ENCODE results near the gene ARHGAP44. TPM values are rescaled to one million over a fixed set of nuclear protein-coding genes. Genes with fewer than 3 reads are reported as not detected.

ARHGAP44 gene
- total and polyA plus RNA-seq, 9 of the 15 experiments (the other 6 are each of a cell fraction or from before 2014, with no cell fraction given) = 0.01 to 0.68 (median 0.07) TPM; not detected in 1

DNA sequence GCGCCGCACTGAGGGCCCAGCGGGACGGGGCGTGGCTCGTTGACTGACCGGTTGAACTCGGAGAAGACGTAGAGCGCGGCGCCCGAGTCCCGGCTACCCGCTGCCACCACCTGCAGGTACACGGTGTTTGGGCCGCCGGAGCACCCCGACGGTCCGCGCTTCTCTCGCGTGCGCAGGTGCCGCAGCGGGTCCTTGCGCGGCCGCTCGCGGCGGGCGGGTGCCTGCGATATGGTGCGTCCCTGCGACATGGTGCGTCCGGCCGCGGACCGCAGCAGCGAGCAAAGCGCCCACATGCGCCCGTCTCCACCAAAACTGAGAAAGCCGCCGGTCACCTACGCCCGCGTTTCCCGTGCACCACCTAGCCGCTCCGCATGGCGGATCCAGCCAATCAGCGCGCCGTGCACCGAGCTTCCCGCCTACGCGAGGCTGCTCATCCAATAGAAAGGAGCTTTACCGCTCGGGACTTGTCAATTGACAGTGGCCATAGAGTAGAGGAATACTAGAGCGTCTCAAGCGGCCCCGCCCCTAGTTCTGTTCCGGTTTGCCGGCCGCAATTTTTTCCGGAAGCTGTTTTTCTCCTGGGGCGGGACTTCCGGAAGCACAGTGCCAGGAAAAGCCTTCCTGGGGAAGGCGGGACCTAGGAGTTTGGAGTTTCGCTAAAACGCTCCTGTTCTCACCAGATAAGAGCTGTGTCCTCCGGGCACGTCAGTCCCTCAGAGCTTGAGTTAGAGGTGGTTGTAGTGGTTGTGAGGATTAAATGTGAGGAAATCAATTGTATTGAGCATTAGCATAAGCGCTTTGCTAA is 228.6 kb downstream of the ARHGAP44 start, which contains the start of gene ELAC2 (continued):
- TF ChIP-seq NEUROD1 (IDR thresholded peaks at IDR 0.05; ENCODE audit: borderline replicate concordance, low read depth, low read length, partially characterized antibody) (peak; percentile 74), TAF9B (IDR thresholded peaks at IDR 0.05; ENCODE audit: partially characterized antibody) (peak; percentile 41), U2AF1 (optimal IDR thresholded peaks at IDR 0.05; ENCODE audit: low read depth, low read length) (peak; percentile 53), ARID4B (CRISPR knock-in tag; IDR thresholded peaks at IDR 0.05) (peak; percentile 56; the same call in 1 of the 2 replicates), NBN (IDR thresholded peaks at IDR 0.05; ENCODE audit: low read depth) (0 out of 2 replicates have a peak, but pooled peaks have one; percentile 68), KHSRP (IDR thresholded peaks at IDR 0.05) (no peak), IRF2 (CRISPR knock-in tag; IDR thresholded peaks at IDR 0.05) (no peak), KLF13 (tag; IDR thresholded peaks at IDR 0.05; ENCODE audit: borderline replicate concordance, low read depth) (0 out of 2 replicates have a peak, but pooled peaks have one; percentile 19), CREM (IDR thresholded peaks at IDR 0.05; ENCODE audit: low read depth) (peak; percentile 51), SRSF1 (IDR thresholded peaks at IDR 0.05; ENCODE audit: low read depth, low read length) (no peak), DIDO1 (tag; IDR thresholded peaks at IDR 0.05; ENCODE audit: low read depth) (no peak), TCFL5 (CRISPR knock-in tag; conservative IDR thresholded peaks at IDR 0.05) (no peak), HNRNPLL (IDR thresholded peaks at IDR 0.05; ENCODE audit: low read depth, low read length, poor library complexity, severe bottlenecking) (peak; percentile 74), SNIP1 (IDR thresholded peaks at IDR 0.05; ENCODE audit: low read depth) (peak; percentile 67; the same call in 1 of the 2 replicates), NCOA1 (IDR thresholded peaks at IDR 0.05; ENCODE audit: low read depth) (no peak)
- TF ChIP-seq, protein P1, sequence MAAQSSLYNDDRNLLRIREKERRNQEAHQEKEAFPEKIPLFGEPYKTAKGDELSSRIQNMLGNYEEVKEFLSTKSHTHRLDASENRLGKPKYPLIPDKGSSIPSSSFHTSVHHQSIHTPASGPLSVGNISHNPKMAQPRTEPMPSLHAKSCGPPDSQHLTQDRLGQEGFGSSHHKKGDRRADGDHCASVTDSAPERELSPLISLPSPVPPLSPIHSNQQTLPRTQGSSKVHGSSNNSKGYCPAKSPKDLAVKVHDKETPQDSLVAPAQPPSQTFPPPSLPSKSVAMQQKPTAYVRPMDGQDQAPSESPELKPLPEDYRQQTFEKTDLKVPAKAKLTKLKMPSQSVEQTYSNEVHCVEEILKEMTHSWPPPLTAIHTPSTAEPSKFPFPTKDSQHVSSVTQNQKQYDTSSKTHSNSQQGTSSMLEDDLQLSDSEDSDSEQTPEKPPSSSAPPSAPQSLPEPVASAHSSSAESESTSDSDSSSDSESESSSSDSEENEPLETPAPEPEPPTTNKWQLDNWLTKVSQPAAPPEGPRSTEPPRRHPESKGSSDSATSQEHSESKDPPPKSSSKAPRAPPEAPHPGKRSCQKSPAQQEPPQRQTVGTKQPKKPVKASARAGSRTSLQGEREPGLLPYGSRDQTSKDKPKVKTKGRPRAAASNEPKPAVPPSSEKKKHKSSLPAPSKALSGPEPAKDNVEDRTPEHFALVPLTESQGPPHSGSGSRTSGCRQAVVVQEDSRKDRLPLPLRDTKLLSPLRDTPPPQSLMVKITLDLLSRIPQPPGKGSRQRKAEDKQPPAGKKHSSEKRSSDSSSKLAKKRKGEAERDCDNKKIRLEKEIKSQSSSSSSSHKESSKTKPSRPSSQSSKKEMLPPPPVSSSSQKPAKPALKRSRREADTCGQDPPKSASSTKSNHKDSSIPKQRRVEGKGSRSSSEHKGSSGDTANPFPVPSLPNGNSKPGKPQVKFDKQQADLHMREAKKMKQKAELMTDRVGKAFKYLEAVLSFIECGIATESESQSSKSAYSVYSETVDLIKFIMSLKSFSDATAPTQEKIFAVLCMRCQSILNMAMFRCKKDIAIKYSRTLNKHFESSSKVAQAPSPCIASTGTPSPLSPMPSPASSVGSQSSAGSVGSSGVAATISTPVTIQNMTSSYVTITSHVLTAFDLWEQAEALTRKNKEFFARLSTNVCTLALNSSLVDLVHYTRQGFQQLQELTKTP (IDR thresholded peaks at IDR 0.05; ENCODE audit: low read depth in 1 of 2, partially characterized antibody in 2 of 2) = peak in 1 of 2 experiments; percentile 22
- TF ChIP-seq, protein P2, sequence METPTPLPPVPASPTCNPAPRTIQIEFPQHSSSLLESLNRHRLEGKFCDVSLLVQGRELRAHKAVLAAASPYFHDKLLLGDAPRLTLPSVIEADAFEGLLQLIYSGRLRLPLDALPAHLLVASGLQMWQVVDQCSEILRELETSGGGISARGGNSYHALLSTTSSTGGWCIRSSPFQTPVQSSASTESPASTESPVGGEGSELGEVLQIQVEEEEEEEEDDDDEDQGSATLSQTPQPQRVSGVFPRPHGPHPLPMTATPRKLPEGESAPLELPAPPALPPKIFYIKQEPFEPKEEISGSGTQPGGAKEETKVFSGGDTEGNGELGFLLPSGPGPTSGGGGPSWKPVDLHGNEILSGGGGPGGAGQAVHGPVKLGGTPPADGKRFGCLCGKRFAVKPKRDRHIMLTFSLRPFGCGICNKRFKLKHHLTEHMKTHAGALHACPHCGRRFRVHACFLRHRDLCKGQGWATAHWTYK (CRISPR knock-in tag; IDR thresholded peaks at IDR 0.05) = no peak

All from K562 (cell line).